ENCODE measurements around the gene ARHGEF19.

GRCh38 chr1:16183179-16183578 is 29.3 kb downstream of the ARHGEF19 start:
- no peak for TF ChIP-seq CTCF (IDR thresholded peaks at IDR 0.05)
- TF ChIP-seq POLR2A (IDR thresholded peaks at IDR 0.05), result no peak

Measured in adrenal gland (tissue), 5 donors.